Activated naive CD4-positive, alpha-beta T cell treated with anti-CD3 and anti-CD28 coated beads for 36 hours (primary cell): ENCODE measurements around the gene ZFAND3. TPM values are rescaled to one million over a fixed set of nuclear protein-coding genes. Genes with fewer than 3 reads are reported as not detected.
"Not testable (repeated sequence)": the region's sequence is repeated elsewhere in the genome, so short reads cannot be mapped to it uniquely, and the experiment has no call there.

ENCODE experiments used
- CTCF ChIA-PET: fragments of 350-600 bp; sonication (Branson Sonifier 250); formaldehyde crosslinking; loops from one replicate; lab custom pipeline; 2021; ENCODE audit warnings: antibody characterized with exemption; lab: Charles Lee
- DNase-seq: peaks from one replicate; pipeline ENCODE4 v3.0.0-alpha.2; 2020
- H3K27ac Mint-ChIP-seq: one replicate; pipeline ENCODE4 v1.8.0; 2021; ENCODE audit warnings: mild to moderate bottlenecking, mixed read lengths
- H3K27me3 Mint-ChIP-seq: one replicate; pipeline ENCODE4 v1.8.0; 2021; ENCODE audit warnings: low read depth, mixed read lengths
- H3K36me3 Mint-ChIP-seq: one replicate; pipeline ENCODE4 v1.8.0; 2021; ENCODE audit warnings: low read depth, mixed read lengths
- H3K4me1 Mint-ChIP-seq: one replicate; pipeline ENCODE4 v1.8.0; 2021; ENCODE audit warnings: low read depth, mixed read lengths
- H3K4me3 Mint-ChIP-seq: one replicate; pipeline ENCODE4 v1.8.0; 2021; ENCODE audit warnings: mild to moderate bottlenecking, moderate library complexity, mixed read lengths
- H3K9me3 Mint-ChIP-seq: one replicate; pipeline ENCODE4 v1.8.0; 2021; ENCODE audit warnings: mixed read lengths
- intact Hi-C: fragments of 100-400 bp; cut with micrococcal nuclease; formaldehyde crosslinking; loops from one replicate; pipeline ENCODE4 v1.15.1; 2023
- total RNA-seq, 2 experiments: library from RNA; stranded (reverse); gene quantifications; one replicate each; pipeline ENCODE4 v1.2.3, GENCODE V29; 2021

ZFAND3 gene
- total RNA-seq, 2 experiments from 2014 or later: 33.6 to 35.3 TPM

- Mint-ChIP-seq H3K27me3 (no peaks in the 10 kb centered on the region), H3K4me3 (no peak overlapping the region), H3K36me3 (no peaks in the 10 kb centered on the region), H3K4me1 (peaks cover 49% of the 10 kb centered on the region), H3K27ac (no peak overlapping the region), H3K9me3 (peaks cover 2% of the 10 kb centered on the region)
- intact Hi-C loops: loop anchor here (2.0 to 10.0 kb wide), 3 partner anchors 23 to 539 kb away; no protein-coding TSS in a partner anchor
- no peak for DNase-seq
- CTCF ChIA-PET: interaction anchor here (0.9 to 1.5 kb wide), 2 partner anchors 459 to 535 kb away, joined by 4 read pairs; no protein-coding TSS in a partner anchor
Observed at GRCh38 chr6:38035478-38035877, 216.0 kb downstream of the ZFAND3 start.

DNA sequence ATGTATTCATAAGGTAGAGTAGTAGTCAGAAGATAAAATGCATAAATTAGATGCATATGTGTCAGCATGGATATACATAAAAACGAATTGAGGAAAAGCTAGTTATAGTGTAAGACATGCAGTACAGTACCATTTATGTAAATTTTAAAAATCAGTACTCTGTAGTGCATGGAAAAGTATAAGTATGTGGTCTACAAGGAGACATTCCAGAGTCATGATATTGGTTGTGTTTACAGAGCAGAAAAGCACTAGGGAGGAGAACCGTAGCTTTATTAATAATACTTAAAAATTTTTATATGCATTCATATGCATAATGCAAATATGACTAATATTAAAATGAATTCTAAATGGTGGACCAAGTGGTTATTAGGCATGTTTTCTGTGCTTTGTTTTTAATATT lies 220.0 kb downstream of the ZFAND3 start:
- H3K4me1 Mint-ChIP-seq: peaks cover 20% of the 10 kb centered on the region
- no peak for DNase-seq
- H3K9me3 Mint-ChIP-seq: no peaks in the 10 kb centered on the region
- H3K4me3 Mint-ChIP-seq: no peak overlapping the region
- no peaks in the 10 kb centered on the region for H3K27me3 Mint-ChIP-seq
- H3K27ac Mint-ChIP-seq: no peak overlapping the region
- H3K36me3 Mint-ChIP-seq: no peaks in the 10 kb centered on the region
- CTCF ChIA-PET: no interaction called here
- intact Hi-C loops: loop anchor here (10.0 kb wide), 1 partner anchor 535 kb away; no protein-coding TSS in a partner anchor

DNA sequence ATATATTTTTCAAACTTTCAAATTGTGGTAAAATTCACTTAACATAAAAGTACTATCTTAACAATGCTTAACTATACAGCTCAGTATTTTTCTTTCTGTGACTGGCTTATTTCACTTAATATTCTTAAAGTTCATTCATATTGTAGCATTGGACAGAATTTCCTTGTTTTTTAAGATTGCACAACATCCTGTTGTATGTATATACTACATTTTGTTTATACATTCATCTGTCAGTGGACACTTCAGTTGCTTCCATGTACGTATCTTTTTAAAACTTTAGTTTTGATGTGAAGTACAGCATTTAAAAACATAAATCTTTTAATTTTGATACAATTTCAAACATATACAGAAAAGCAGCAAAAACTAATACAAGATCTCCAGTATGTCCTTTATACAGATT lies 220.7 kb downstream of the ZFAND3 start:
- CTCF ChIA-PET: no interaction called here
- H3K27me3 Mint-ChIP-seq: no peaks in the 10 kb centered on the region
- DNase-seq: no peak
- H3K4me3 Mint-ChIP-seq: no peak overlapping the region
- H3K9me3 Mint-ChIP-seq: no peaks in the 10 kb centered on the region
- H3K4me1 Mint-ChIP-seq: peaks cover 18% of the 10 kb centered on the region
- intact Hi-C loops: no loop called here
- no peak overlapping the region for H3K27ac Mint-ChIP-seq
- no peaks in the 10 kb centered on the region for H3K36me3 Mint-ChIP-seq

GRCh38 chr6:38043259-38043753 lies 223.8 kb downstream of the ZFAND3 start:
- no peaks in the 10 kb centered on the region for H3K27me3 Mint-ChIP-seq
- no peak overlapping the region for H3K27ac Mint-ChIP-seq
- H3K36me3 Mint-ChIP-seq: no peaks in the 10 kb centered on the region
- peaks cover 13% of the 10 kb centered on the region for H3K4me1 Mint-ChIP-seq
- H3K9me3 Mint-ChIP-seq: no peaks in the 10 kb centered on the region
- intact Hi-C loops: no loop called here
- CTCF ChIA-PET: no interaction called here
- no peak for DNase-seq
- no peak overlapping the region for H3K4me3 Mint-ChIP-seq

GRCh38 chr6:38045701-38046305 lies 226.3 kb downstream of the ZFAND3 start:
- H3K36me3 Mint-ChIP-seq: peaks cover 4% of the 10 kb centered on the region
- no peak overlapping the region for H3K4me3 Mint-ChIP-seq
- H3K9me3 Mint-ChIP-seq: peaks cover 8% of the 10 kb centered on the region
- intact Hi-C loops: no loop called here
- CTCF ChIA-PET: no interaction called here
- H3K27me3 Mint-ChIP-seq: no peaks in the 10 kb centered on the region
- DNase-seq: no peak
- peaks cover 15% of the 10 kb centered on the region for H3K4me1 Mint-ChIP-seq
- H3K27ac Mint-ChIP-seq: no peak overlapping the region

GRCh38 chr6:38047562-38047961 lies 228.0 kb downstream of the ZFAND3 start:
- intact Hi-C loops: no loop called here
- no peak for DNase-seq
- no peak overlapping the region for H3K27ac Mint-ChIP-seq
- H3K4me1 Mint-ChIP-seq: peaks cover 16% of the 10 kb centered on the region
- peaks cover 8% of the 10 kb centered on the region for H3K9me3 Mint-ChIP-seq
- no peak overlapping the region for H3K4me3 Mint-ChIP-seq
- CTCF ChIA-PET: no interaction called here
- H3K36me3 Mint-ChIP-seq: peaks cover 4% of the 10 kb centered on the region
- no peaks in the 10 kb centered on the region for H3K27me3 Mint-ChIP-seq

DNA sequence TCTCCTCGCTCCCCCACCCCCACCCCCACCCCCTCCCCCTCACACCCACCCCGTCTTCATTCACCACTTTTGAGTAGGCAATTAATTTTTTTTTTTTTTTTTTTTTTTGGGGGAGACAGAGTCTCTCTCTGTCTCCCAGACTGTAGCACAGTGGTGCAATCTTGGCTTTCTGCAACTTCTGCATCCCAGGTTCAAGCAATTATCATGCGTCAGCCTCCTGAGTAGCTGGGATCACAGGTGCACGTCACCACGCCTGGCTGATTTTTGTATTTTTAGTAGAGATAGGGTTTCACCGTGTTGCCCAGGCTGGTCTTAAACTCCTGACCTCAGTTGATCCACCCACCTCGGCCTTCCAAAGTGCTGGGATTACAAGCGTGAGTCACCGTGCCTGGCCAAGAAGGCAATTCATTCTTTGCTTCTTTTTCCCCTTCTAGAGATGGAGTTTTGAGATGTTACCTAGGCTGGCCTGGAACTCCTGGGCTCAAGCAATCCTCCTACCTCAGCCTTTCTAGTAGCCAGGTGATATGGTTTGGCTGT lies 230.4 kb downstream of the ZFAND3 start:
- H3K4me3 Mint-ChIP-seq, H3K27ac Mint-ChIP-seq, CTCF ChIA-PET, H3K36me3 Mint-ChIP-seq, DNase-seq, intact Hi-C loops, H3K9me3 Mint-ChIP-seq, H3K27me3 Mint-ChIP-seq: not testable (repeated sequence)
- peaks cover 11% of the 10 kb centered on the region for H3K4me1 Mint-ChIP-seq

GRCh38 chr6:38051819-38052434 lies 232.4 kb downstream of the ZFAND3 start:
- Mint-ChIP-seq H3K4me3 (no peak overlapping the region), H3K4me1 (peaks cover 19% of the 10 kb centered on the region), H3K27ac (no peak overlapping the region), H3K9me3 (peaks cover 8% of the 10 kb centered on the region), H3K27me3 (no peaks in the 10 kb centered on the region), H3K36me3 (peaks cover 4% of the 10 kb centered on the region)
- intact Hi-C loops: no loop called here
- no peak for DNase-seq
- CTCF ChIA-PET: interaction anchor here (0.9 kb wide), 1 partner anchor 23 kb away, joined by 3 read pairs; no protein-coding TSS in a partner anchor

DNA sequence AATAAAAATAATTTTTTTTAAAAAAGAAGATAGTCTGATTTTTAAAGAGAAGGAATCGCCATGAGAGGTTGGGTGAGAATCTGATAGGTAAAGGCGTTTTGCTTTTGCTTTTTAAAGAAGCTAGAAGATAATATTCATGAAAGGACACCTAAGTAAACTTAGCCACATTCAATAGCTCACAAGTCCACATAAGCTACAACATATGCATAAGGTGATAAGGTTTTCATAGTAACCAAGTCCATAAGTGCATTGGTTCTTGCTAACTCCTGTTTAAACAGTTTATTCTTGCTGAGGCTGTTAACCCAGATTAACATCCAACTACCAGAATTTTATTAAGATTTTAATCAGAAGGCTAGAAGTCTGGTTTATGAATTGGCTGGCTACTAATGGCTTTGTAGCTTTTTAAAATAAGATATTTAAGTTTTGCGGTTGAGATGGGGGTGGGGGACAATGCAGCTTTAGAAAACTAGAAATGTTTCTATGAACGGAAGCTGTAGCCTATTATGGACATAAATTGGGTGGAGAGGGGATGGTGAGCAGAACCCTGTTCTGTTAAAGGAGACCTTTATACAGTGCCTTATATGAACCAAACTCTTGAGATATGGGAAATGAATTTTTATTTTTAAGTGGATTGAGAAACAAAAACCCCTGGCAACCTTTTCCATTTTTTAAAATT lies 235.1 kb downstream of the ZFAND3 start:
- Mint-ChIP-seq H3K9me3 (peaks cover 6% of the 10 kb centered on the region), H3K4me3 (no peak overlapping the region), H3K36me3 (peaks cover 4% of the 10 kb centered on the region), H3K27ac (no peak overlapping the region), H3K4me1 (peaks cover 32% of the 10 kb centered on the region), H3K27me3 (no peaks in the 10 kb centered on the region)
- CTCF ChIA-PET: interaction anchor here (0.8 to 1.4 kb wide), 2 partner anchors 22 to 439 kb away, joined by 3 to 4 read pairs; no protein-coding TSS in a partner anchor
- DNase-seq: no peak
- intact Hi-C loops: no loop called here

- no peak overlapping the region for H3K27ac Mint-ChIP-seq
- H3K9me3 Mint-ChIP-seq: peaks cover 3% of the 10 kb centered on the region
- CTCF ChIA-PET: interaction anchor here (0.8 kb wide), 1 partner anchor 23 kb away, joined by 4 read pairs; no protein-coding TSS in a partner anchor
- H3K4me1 Mint-ChIP-seq: peaks cover 30% of the 10 kb centered on the region
- no peaks in the 10 kb centered on the region for H3K27me3 Mint-ChIP-seq
- H3K4me3 Mint-ChIP-seq: no peak overlapping the region
- H3K36me3 Mint-ChIP-seq: peaks cover 2% of the 10 kb centered on the region
- DNase-seq: no peak
- intact Hi-C loops: no loop called here
Observed at GRCh38 chr6:38055203-38055589, 235.7 kb downstream of the ZFAND3 start.

- Mint-ChIP-seq H3K4me1 (peaks cover 23% of the 10 kb centered on the region), H3K27ac (no peak overlapping the region), H3K27me3 (no peaks in the 10 kb centered on the region), H3K9me3 (no peaks in the 10 kb centered on the region), H3K36me3 (peaks cover 4% of the 10 kb centered on the region), H3K4me3 (no peak overlapping the region)
- CTCF ChIA-PET: interaction anchor here (0.6 kb wide), 1 partner anchor 716 kb away, joined by 3 read pairs; no protein-coding TSS in a partner anchor
- intact Hi-C loops: no loop called here
- no peak for DNase-seq
Observed at GRCh38 chr6:38056361-38056760, 236.8 kb downstream of the ZFAND3 start.

DNA sequence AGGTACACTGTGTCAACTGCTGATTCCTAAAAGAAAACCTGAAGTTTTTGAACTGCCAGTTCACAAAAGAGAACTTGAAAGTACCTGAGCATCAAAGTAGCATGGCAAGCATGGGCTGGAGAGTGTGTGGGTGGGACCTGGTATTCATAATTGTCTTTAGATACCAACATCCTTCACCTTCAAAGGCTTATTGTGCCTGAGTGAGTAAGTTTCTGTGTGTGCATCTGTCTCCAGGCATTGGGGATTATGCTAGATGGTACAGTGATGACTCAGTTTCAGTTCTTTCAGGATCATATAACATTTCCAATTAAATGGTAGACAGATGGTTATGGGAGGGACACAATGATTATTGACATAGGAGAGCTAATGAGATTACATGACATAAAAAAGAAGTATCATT lies 238.5 kb downstream of the ZFAND3 start:
- intact Hi-C loops: loop anchor here (1.0 to 2.0 kb wide), 5 partner anchors 23 to 514 kb away; no protein-coding TSS in a partner anchor
- Mint-ChIP-seq H3K4me3 (no peak overlapping the region), H3K4me1 (peaks cover 23% of the 10 kb centered on the region), H3K27ac (peak overlapping the region; percentile 13), H3K9me3 (no peaks in the 10 kb centered on the region), H3K27me3 (no peaks in the 10 kb centered on the region), H3K36me3 (peaks cover 15% of the 10 kb centered on the region)
- CTCF ChIA-PET: interaction anchor here (0.6 to 0.7 kb wide), 2 partner anchors 10 to 206 kb away, joined by 3 to 4 read pairs; no protein-coding TSS in a partner anchor
- peak; percentile 88 for DNase-seq
